GM12875 (cell line): ENCODE results near the gene DMPK.
"Not testable (repeated sequence)": the region's sequence is repeated elsewhere in the genome, so short reads cannot be mapped to it uniquely, and the experiment has no call there.

Experiments
- H3K4me3 ChIP-seq: one replicate; pipeline ENCODE4 v1.5.1; 2011; ENCODE audit warnings: low read depth, low read length, control low read depth
- TF ChIP-seq, protein P1 (sequence below): IDR thresholded peaks from 2 replicates; pipeline ENCODE4 v1.5.1; 2011; ENCODE audit warnings: low read depth, mild to moderate bottlenecking, control low read depth, inconsistent platforms, low read length, moderate library complexity, borderline replicate concordance; ENCODE audit not compliant: insufficient read depth

Gene DMPK

DNA sequence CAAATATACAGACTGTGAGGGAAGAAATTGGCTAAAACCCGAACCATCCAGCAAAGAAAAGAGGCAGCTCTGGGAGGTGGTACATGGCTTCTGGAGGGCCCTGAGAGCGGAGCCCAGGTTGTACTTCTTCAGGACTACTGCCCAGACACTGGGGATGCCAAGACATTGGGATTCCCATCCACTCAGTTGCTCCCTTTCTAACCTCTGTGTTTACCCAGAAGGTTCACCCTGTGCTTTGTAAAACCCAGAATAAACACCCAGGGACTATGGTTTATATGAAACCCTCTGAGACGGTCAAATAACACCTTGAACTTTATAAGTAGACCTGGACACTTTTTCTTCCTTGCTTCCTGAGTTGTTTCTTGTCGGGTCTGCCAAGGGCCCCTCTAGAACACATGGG, 39.3 kb downstream of the DMPK start:
- TF ChIP-seq, protein P1, sequence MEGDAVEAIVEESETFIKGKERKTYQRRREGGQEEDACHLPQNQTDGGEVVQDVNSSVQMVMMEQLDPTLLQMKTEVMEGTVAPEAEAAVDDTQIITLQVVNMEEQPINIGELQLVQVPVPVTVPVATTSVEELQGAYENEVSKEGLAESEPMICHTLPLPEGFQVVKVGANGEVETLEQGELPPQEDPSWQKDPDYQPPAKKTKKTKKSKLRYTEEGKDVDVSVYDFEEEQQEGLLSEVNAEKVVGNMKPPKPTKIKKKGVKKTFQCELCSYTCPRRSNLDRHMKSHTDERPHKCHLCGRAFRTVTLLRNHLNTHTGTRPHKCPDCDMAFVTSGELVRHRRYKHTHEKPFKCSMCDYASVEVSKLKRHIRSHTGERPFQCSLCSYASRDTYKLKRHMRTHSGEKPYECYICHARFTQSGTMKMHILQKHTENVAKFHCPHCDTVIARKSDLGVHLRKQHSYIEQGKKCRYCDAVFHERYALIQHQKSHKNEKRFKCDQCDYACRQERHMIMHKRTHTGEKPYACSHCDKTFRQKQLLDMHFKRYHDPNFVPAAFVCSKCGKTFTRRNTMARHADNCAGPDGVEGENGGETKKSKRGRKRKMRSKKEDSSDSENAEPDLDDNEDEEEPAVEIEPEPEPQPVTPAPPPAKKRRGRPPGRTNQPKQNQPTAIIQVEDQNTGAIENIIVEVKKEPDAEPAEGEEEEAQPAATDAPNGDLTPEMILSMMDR, result no peak
- H3K4me3 ChIP-seq, result no peak overlapping the region

DNA sequence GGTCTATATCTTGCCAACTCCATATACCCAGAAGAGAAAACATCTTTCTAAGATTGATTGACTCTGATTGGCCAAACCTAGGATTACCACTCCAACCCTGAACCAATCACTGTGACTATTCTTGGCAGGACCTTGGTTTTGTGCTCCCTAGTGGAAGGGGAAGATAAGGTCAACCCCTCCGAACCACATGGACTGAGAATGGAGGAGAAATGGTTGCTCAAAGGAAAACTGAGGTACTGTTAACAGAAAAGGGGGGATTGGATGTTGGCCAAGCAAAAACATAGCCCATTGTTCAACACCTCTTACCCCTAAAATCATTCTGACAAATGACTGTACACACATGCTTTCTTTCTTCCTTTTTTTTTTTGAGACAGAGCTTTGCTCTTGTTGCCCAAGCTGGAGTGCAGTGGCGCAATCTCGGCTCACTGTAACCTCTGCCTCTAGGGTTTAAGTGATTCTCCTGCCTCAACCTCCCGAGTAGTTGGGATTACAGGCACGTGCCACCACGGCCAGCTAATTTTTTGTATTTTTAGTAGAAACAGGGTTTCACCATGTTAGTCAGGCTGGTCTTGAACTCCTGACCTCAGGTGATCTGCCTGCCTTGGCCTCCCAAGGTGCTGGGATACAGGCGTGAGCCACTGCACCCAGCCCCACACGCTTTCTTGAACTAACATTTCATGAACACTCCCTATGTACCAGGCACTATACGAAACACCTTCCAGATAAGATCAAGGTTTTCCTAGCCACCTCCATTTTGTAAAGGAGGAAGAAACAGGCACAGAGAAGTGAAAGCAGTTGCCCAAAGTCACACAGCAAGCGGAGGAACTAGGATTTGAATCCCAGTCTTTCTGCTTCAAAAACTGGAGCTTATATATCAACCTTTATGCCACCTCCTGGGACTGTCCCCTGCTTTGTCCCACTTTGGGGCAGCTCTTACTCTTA, 42.5 kb downstream of the DMPK start:
- TF ChIP-seq, protein P1, result no peak

DNA sequence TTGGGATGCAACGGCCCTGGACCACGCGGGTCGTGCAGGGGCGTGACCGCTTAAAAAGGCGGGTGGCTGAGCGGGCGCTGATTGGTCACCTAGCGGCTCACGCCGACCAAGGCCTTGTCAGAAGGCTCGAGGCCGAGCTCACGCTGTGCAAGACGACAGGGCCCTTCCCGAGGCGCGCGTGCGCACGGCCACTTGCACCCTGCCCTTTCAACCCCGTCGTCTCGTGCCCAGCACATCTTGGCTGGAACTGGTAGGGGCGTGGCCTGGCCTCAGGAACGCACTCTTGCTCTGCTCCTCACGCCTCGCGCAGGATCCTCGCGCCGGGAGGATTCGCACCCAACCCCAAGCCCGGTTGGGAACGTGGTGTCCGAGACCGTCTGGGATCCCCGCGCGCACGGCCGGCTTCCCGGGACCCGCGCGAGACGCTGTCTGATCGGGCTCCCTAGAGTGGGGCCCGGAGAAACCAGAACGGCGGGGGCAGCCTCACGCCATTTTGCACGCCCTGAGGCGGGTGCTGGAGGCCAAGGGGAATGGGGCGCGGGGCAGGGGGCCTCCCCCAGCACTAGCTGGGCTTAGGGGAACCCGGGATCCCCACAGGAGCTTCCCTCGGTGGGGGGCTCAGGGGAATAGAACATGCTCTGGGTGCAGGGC, 49.0 kb downstream of the DMPK start, which contains the start of gene MEIOSIN:
Gene MEIOSIN (plus strand): TSS at position 280 of the 651 bp plus-strand sequence. CDS start 1,938 bp downstream, outside the sequence.
- no peak within 1 kb of the TSS for H3K4me3 ChIP-seq
- TF ChIP-seq, protein P1, result no peak

More for the DNA sequence above, 42.5 kb downstream of the DMPK start:
- H3K4me3 ChIP-seq, result no peak overlapping the region

DNA sequence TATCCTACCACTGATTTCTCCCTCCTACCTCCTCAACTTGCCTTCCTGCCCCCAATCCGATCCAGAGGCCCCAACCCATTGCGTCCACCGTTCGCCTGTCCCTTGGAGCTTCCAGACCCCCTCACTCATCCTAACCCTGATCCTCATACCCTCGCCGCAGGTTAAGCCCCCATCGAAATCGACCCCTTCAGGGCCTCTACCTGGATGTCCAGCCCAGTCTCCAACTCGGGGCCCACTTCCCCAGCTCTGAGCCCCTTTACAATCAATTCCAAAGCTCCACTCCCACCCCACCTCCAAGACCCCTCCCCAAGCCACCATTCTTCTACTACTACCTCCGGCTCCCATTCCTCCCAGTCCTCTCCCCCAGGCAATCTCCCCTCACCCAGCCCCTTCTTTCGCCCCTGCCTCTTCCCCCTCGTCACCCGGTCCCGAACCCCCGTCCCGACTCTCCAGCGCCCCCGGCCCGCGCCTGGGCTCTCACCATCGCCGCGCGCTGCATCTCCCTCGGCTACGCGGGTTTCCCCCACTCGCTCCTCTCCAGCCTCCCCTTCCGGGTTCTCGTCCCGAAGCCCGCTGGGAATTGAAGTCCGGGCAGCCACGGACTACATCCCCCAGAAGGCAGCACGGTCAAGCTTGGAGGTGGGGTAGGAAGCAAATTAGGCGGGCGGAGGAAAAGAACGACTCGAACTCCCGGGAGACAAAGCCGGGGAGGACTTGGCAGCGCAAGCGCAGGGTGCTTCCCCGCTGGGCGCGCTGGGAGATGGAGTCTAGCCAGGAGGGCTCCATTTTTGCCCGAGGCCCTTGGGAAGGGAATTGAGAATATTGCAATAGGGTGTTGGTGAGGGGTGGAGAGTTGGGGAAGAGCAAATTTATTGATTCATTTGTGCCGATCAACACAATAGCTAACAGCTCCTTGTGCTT, 51.7 kb downstream of the DMPK start, which contains the start of gene FBXO46:
Gene FBXO46 (minus strand): TSS at position 529 of the 921 bp plus-strand sequence. CDS start 17,401 bp downstream, outside the sequence.
- H3K4me3 ChIP-seq, result peak within 1 kb of the TSS; percentile 83
- TF ChIP-seq, protein P1, result 0 out of 2 replicates have a peak, but pooled peaks have one; percentile 21

DNA sequence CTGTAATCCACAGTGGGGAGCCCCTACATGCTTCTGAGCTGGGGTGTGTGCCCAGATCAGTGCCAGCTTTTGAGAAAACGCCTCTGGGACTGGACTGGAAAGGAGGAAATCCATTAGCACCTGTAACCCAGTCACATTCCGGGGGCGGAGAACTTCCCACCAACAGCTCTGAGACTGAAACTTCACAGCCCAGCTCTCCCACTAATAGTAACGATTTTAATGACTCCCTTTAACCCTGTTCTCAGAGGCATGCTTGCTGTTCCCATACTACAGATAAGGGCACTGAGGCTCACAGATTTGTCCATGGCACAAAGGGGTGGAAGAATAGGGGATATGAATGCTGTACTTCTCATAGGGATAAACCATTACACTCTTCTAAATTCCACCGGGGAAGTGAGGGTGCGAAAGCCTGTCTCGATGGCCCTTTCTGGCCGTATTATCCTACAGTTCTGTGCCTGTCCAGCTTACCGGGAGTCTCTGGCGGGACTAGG, 52.4 kb downstream of the DMPK start:
- TF ChIP-seq, protein P1, result no peak
- H3K4me3 ChIP-seq, result peak overlapping the region; percentile 83

DNA sequence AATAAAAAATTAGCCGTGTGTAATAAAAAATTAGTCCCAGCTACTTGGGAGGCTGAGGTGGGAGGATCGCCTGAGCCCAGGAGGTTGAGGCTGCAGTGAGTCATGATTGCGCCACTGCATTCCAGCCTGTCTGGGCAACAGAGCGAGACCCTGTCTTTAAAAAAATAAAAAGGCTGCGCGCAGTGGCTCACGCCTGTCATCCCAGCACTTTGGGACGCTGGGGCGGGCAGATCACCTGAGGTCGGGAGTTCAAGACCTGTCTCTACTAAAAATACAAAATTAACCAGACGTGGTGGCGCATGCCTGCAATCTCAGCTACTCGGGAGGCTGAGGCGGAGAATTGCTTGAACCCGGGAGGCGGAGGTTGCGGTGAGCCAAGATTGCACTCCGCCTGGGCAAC, 53.6 kb downstream of the DMPK start:
- not testable (repeated sequence) for H3K4me3 ChIP-seq

DNA sequence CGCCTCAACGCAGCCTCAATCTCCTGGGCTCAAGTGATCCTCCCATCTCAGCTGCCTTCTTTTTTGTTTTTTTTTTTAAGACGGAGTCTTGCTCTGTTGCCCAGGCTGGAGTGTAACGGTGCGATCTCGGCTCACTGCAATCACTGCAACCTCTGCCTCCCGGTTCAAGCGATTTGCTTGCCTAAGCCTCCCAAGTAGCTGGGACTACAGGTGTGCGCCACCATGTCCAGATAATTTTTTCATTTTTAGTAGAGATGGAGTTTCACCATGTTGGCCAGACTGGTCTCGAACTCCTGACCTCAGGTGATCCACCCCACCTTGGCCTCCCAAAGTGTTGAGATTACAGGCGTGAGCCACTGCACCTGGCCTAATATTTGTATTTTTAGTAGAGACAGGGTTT, 62.2 kb downstream of the DMPK start:
- not testable (repeated sequence) for H3K4me3 ChIP-seq
